Tibial nerve (tissue), 4 donors: ENCODE results near the gene LRRC56. TPM values are rescaled to one million over a fixed set of nuclear protein-coding genes. Genes with fewer than 3 reads are reported as not detected.

Source experiments
- DNase-seq, 2 donors: peaks; one replicate each; pipeline ENCODE4 v3.0.0-alpha.2; 2019; ENCODE audit warnings: low spot score in 2 of 2
- H3K27ac ChIP-seq, 4 donors: fragments of 200-600 bp; sonication (generic) in 3 of 4; one replicate each; pipeline ENCODE4 v1.5.1; 2017 to 2019; ENCODE audit warnings: mild to moderate bottlenecking in 1 of 4
- H3K27me3 ChIP-seq, 2 donors: fragments of 200-600 bp; sonication (generic) in 1 of 2; one replicate each; pipeline versions ENCODE4 v1.5.1 to v1.6.0; 2017 to 2019
- H3K36me3 ChIP-seq, 3 donors: fragments of 200-600 bp; sonication (generic); one replicate each; pipeline ENCODE4 v1.5.1; 2018 to 2019
- H3K4me1 ChIP-seq, 4 donors: fragments of 200-600 bp; sonication (generic) in 3 of 4; one replicate each; pipeline ENCODE4 v1.5.1; 2017 to 2019
- H3K4me3 ChIP-seq, 4 donors: fragments of 200-600 bp; sonication (generic) in 3 of 4; one replicate each; pipeline ENCODE4 v1.5.1; 2017 to 2019; ENCODE audit warnings: mild to moderate bottlenecking in 1 of 4, moderate library complexity in 1 of 4
- H3K9me3 ChIP-seq, 4 donors: fragments of 200-600 bp; sonication (generic) in 3 of 4; one replicate each; pipeline ENCODE4 v1.5.1; 2017 to 2019
- CTCF ChIP-seq, 5 experiments: fragments of 200-600 bp in 3 of 5; fragments of 450-650 bp in 2 of 5; sonication (generic) in 3 of 5; IDR thresholded peaks; one replicate each; pipeline ENCODE4 v1.5.1; 2016 to 2019; ENCODE audit warnings: antibody characterized with exemption in 5 of 5, mild to moderate bottlenecking in 3 of 5, moderate library complexity in 2 of 5
- EP300 ChIP-seq, 2 donors: sonication (generic); formaldehyde crosslinking; IDR thresholded peaks; one replicate each; pipeline ENCODE4 v1.6.1; 2017; ENCODE audit warnings: antibody characterized with exemption in 2 of 2, mild to moderate bottlenecking in 1 of 2
- POLR2A ChIP-seq, 2 donors: fragments of 450-650 bp; IDR thresholded peaks; one replicate each; pipeline ENCODE4 v1.6.1; 2017; ENCODE audit warnings: antibody characterized with exemption in 2 of 2, mild to moderate bottlenecking in 2 of 2, moderate library complexity in 2 of 2
- WGBS, 2 donors: methylation state at CpG; one replicate each; pipeline ENCODE4 v1.1.5; 2018; 5-methylcytosine and 5-hydroxymethylcytosine counted together
- total RNA-seq, 4 donors: library from RNA; depleted of rRNA; stranded (reverse); fragments of >200 nt; gene quantifications; one replicate each; pipeline ENCODE4 v1.1.0, GENCODE V29; 2016

LRRC56 gene
- total RNA-seq, 4 donors from 2014 or later, result 0.22 to 1.4 (median 0.60) TPM; not detected in 1

GRCh38 chr11:492427-493226 is 44.7 kb upstream of the LRRC56 start:
- no peaks in the 10 kb centered on the region for H3K27me3 ChIP-seq
- no peak overlapping the region for H3K4me3 ChIP-seq
- 87 to 90% methylated on average over 27 to 32 of the region's 32 CpGs for WGBS, 2 donors
- H3K27ac ChIP-seq, result no peak overlapping the region
- DNase-seq, result no peak
- H3K9me3 ChIP-seq, result no peaks in the 10 kb centered on the region
- peaks cover 0 to 95% (median 11%) of the 10 kb centered on the region in 3 donors for H3K36me3 ChIP-seq
- no peak for TF ChIP-seq CTCF (IDR thresholded peaks at IDR 0.05)
- TF ChIP-seq POLR2A (IDR thresholded peaks at IDR 0.05), result no peak
- no peak for TF ChIP-seq EP300 (IDR thresholded peaks at IDR 0.05)
- H3K4me1 ChIP-seq, result no peaks in the 10 kb centered on the region

- Histone ChIP-seq H3K9me3 (no peaks in the 10 kb centered on the region), H3K27me3 (no peaks in the 10 kb centered on the region), H3K36me3 (peaks cover 8 to 95% (median 34%) of the 10 kb centered on the region in 3 donors), H3K4me1 (no peaks in the 10 kb centered on the region), H3K4me3 (no peak overlapping the region), H3K27ac (no peak overlapping the region)
- TF ChIP-seq POLR2A (IDR thresholded peaks at IDR 0.05) (no peak), EP300 (IDR thresholded peaks at IDR 0.05) (no peak), CTCF (IDR thresholded peaks at IDR 0.05) (no peak)
- no peak for DNase-seq
- 79 to 82% methylated on average over 10 to 26 of the region's 37 CpGs for WGBS, 2 donors
These were observed 42.4 kb upstream of the LRRC56 start for GRCh38 chr11:494761-495536.

GRCh38 chr11:495537-495931 is 41.8 kb upstream of the LRRC56 start:
- no peak overlapping the region for H3K27ac ChIP-seq
- WGBS, 2 donors, result 63 to 72% methylated on average over 8 to 10 of the region's 10 CpGs
- H3K4me3 ChIP-seq, result no peak overlapping the region
- no peak for TF ChIP-seq POLR2A (IDR thresholded peaks at IDR 0.05)
- no peak for TF ChIP-seq CTCF (IDR thresholded peaks at IDR 0.05)
- no peak for TF ChIP-seq EP300 (IDR thresholded peaks at IDR 0.05)
- no peaks in the 10 kb centered on the region for H3K4me1 ChIP-seq
- H3K9me3 ChIP-seq, result no peaks in the 10 kb centered on the region
- no peaks in the 10 kb centered on the region for H3K27me3 ChIP-seq
- H3K36me3 ChIP-seq, result peaks cover 8 to 95% (median 40%) of the 10 kb centered on the region in 3 donors
- no peak for DNase-seq

GRCh38 chr11:496834-497564 is 40.3 kb upstream of the LRRC56 start:
- DNase-seq, result no peak
- Histone ChIP-seq H3K4me3 (no peak overlapping the region), H3K36me3 (peaks cover 8 to 100% (median 41%) of the 10 kb centered on the region in 3 donors), H3K27me3 (no peaks in the 10 kb centered on the region), H3K4me1 (peaks cover 0 to 6% (median 0%) of the 10 kb centered on the region in 4 donors), H3K27ac (no peak overlapping the region), H3K9me3 (no peaks in the 10 kb centered on the region)
- 94% methylated on average over 34 of the region's 34 CpGs for WGBS, 2 donors
- TF ChIP-seq POLR2A (IDR thresholded peaks at IDR 0.05) (no peak), EP300 (IDR thresholded peaks at IDR 0.05) (no peak), CTCF (IDR thresholded peaks at IDR 0.05) (no peak)
